A673 (cell line): ENCODE data around the gene USH1C. TPM values are rescaled to one million over a fixed set of nuclear protein-coding genes. Genes with fewer than 3 reads are reported as not detected.

Source experiments
- BruUV-seq: library from RNA; stranded (reverse); fragments of 400-500 nt; replicated peaks from 2 replicates; lab custom pipeline; 2021; lab: Mats Ljungman, UMichigan
- CTCF ChIA-PET: fragments of 300-600 bp; sonication (Branson Sonifier 250); formaldehyde crosslinking; loops from one replicate; lab custom pipeline; 2022; ENCODE audit warnings: antibody characterized with exemption; lab: Charles Lee
- POLR2A ChIA-PET: fragments of 300-600 bp; sonication (Branson Sonifier 250); formaldehyde crosslinking; loops from one replicate; lab custom pipeline; 2022; ENCODE audit warnings: antibody characterized with exemption; ENCODE audit not compliant: low non-redundant PET; lab: Charles Lee
- DNase-seq: peaks from one replicate; pipeline ENCODE4 v3.0.0-alpha.2; 2015; ENCODE audit warnings: low spot score
- H3K27ac ChIP-seq: fragments of 200-600 bp; sonication (generic); 2 replicates; pipeline ENCODE4 v1.5.1; 2016; ENCODE audit warnings: mixed run types, low read depth, mild to moderate bottlenecking, mixed read lengths, antibody characterized with exemption, low read length; ENCODE audit not compliant: poor library complexity, severe bottlenecking
- H3K27me3 ChIP-seq: fragments of 200-600 bp; sonication (generic); replicated peaks from 2 replicates; pipeline ENCODE4 v1.6.1; 2017; ENCODE audit warnings: mixed run types, low read depth, mild to moderate bottlenecking, mixed read lengths, antibody characterized with exemption, low read length; ENCODE audit not compliant: insufficient read depth, poor library complexity
- H3K36me3 ChIP-seq: fragments of 200-600 bp; sonication (generic); 2 replicates; pipeline ENCODE4 v1.6.1; 2016; ENCODE audit warnings: mixed run types, mild to moderate bottlenecking, mixed read lengths, antibody characterized with exemption, low read length; ENCODE audit not compliant: insufficient read depth, poor library complexity, severe bottlenecking
- H3K4me1 ChIP-seq: fragments of 200-600 bp; sonication (generic); 2 replicates; pipeline ENCODE4 v1.6.1; 2017; ENCODE audit warnings: mixed run types, mild to moderate bottlenecking, mixed read lengths, antibody characterized with exemption, low read length; ENCODE audit not compliant: insufficient read depth, poor library complexity, severe bottlenecking
- H3K4me3 ChIP-seq: fragments of 200-600 bp; sonication (generic); 2 replicates; pipeline ENCODE4 v1.5.1; 2016; ENCODE audit warnings: low read depth, mixed run types, mild to moderate bottlenecking, mixed read lengths, low read length; ENCODE audit not compliant: poor library complexity, severe bottlenecking
- H3K9me3 ChIP-seq: fragments of 200-600 bp; sonication (generic); 2 replicates; pipeline ENCODE4 v1.6.1; 2016; ENCODE audit warnings: mixed run types, low read depth, mild to moderate bottlenecking, mixed read lengths, antibody characterized with exemption, low read length; ENCODE audit not compliant: poor library complexity, severe bottlenecking
- EZH2 ChIP-seq: fragments of 200-600 bp; sonication (generic); IDR thresholded peaks from 2 replicates; pipeline ENCODE4 v1.6.1; 2017; ENCODE audit warnings: borderline replicate concordance, low read depth, mild to moderate bottlenecking, mixed read lengths, antibody characterized with exemption, low read length; ENCODE audit not compliant: poor library complexity, severe bottlenecking
- intact Hi-C: fragments of 100-400 bp; cut with micrococcal nuclease; formaldehyde crosslinking; loops from one replicate; pipeline ENCODE4 v1.10.0; 2022; ENCODE audit not compliant: unreplicated experiment
- total RNA-seq: library from RNA; stranded (reverse); gene quantifications from 2 replicates; pipeline ENCODE4 v1.2.3, GENCODE V29; 2021
- TF ChIP-seq, protein P1 (sequence below): fragments of 300-800, 200-600 bp; sonication (generic); conservative IDR thresholded peaks from 2 replicates; pipeline ENCODE4 v1.5.1; 2017; ENCODE audit warnings: low read depth, mild to moderate bottlenecking, antibody characterized with exemption, low read length, moderate library complexity, mixed read lengths

The USH1C gene
- total RNA-seq, 1 experiment from 2014 or later: not detected

DNA sequence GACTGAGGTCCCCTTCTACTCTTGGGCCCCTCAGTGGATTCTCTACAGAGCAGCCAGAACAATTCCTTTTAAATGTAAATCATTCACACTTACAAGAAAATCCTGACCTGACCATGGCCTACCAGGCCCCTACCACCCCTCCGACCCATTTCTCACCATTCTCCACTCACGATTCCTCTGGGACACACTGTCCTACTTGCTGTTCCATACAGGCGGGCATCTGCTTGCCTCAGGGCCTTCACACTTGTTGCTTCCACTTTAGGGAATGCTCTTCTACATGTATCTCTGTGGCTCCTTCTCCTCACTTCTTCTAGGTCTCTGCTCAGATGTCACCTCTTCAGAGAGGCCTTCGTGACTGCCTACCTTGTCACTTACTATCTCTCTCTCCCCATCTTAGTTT, 3.4 kb downstream of the USH1C start:
- intact Hi-C loops: no loop called here
- TF ChIP-seq, protein P1, sequence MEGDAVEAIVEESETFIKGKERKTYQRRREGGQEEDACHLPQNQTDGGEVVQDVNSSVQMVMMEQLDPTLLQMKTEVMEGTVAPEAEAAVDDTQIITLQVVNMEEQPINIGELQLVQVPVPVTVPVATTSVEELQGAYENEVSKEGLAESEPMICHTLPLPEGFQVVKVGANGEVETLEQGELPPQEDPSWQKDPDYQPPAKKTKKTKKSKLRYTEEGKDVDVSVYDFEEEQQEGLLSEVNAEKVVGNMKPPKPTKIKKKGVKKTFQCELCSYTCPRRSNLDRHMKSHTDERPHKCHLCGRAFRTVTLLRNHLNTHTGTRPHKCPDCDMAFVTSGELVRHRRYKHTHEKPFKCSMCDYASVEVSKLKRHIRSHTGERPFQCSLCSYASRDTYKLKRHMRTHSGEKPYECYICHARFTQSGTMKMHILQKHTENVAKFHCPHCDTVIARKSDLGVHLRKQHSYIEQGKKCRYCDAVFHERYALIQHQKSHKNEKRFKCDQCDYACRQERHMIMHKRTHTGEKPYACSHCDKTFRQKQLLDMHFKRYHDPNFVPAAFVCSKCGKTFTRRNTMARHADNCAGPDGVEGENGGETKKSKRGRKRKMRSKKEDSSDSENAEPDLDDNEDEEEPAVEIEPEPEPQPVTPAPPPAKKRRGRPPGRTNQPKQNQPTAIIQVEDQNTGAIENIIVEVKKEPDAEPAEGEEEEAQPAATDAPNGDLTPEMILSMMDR: no peak
- TF ChIP-seq EZH2: no peak
- Histone ChIP-seq H3K4me1 (no peaks in the 10 kb centered on the region), H3K27ac (no peak overlapping the region), H3K36me3 (no peaks in the 10 kb centered on the region), H3K27me3 (no peaks in the 10 kb centered on the region), H3K9me3 (no peaks in the 10 kb centered on the region), H3K4me3 (no peak overlapping the region)
- ChIA-PET CTCF (no interaction called here), POLR2A (no interaction called here)
- no peak for DNase-seq
- no TSS peak for BruUV-seq

DNA sequence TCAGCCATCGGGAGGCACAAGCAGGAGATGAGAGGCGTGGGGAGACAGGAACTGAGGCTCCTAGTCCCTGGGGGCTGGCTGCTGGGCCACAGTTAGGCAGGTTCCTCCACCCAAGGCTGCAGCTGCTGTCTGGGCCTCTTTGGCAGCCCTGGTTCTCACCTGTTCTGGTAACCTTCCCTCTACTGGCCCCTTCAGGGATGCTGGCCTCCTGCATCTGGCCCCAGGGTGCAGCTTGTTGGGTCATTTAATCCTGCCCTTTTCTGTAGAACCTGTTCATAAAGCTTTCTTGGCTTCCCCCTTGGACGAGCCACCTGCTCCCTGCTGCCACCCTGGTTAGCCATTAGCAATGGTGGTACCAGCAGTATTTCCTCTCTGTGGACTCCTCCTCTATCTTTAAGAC, 5.5 kb downstream of the USH1C start:
- Histone ChIP-seq H3K27ac (no peak overlapping the region), H3K4me1 (no peaks in the 10 kb centered on the region), H3K9me3 (no peaks in the 10 kb centered on the region), H3K36me3 (no peaks in the 10 kb centered on the region), H3K4me3 (no peak overlapping the region), H3K27me3 (no peaks in the 10 kb centered on the region)
- BruUV-seq: no TSS peak
- intact Hi-C loops: no loop called here
- ChIA-PET CTCF (no interaction called here), POLR2A (no interaction called here)
- DNase-seq: no peak
- TF ChIP-seq, protein P1: no peak
- TF ChIP-seq EZH2: no peak

DNA sequence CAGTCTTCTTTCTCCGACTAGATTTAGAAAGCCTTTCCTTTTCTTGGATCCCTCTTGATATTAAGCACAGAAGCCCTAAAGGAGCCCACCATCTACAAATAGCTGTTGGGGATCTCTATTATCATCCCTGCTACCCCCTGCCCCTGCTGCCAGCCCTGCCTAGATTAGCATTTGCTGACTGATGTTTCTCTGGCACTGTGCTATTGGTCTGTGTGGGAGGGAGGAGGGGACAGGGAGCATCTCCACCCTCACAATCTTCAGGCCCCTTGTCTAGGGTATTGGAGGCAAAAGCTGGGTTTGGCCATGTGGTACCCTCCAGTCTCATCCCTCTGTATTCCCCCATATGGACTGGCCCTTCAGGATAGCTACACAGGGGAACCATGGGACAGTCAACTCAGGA, 6.2 kb downstream of the USH1C start:
- Histone ChIP-seq H3K4me1 (no peaks in the 10 kb centered on the region), H3K36me3 (no peaks in the 10 kb centered on the region), H3K9me3 (no peaks in the 10 kb centered on the region), H3K27ac (no peak overlapping the region), H3K27me3 (no peaks in the 10 kb centered on the region), H3K4me3 (no peak overlapping the region)
- TF ChIP-seq, protein P1: no peak
- TF ChIP-seq EZH2: no peak
- BruUV-seq: no TSS peak
- intact Hi-C loops: no loop called here
- no peak for DNase-seq
- POLR2A ChIA-PET: no interaction called here
- CTCF ChIA-PET: no interaction called here
